Embryonic facial prominence (tissue), 1 donor: ENCODE data around the gene PPP4R4.

Source experiments
- DNase-seq: peaks from one replicate; pipeline ENCODE4 v3.0.0-alpha.2; 2016; ENCODE audit errors: extremely low spot score

The PPP4R4 gene

GRCh38 chr14:94173885-94174603 lies at the start of gene PPP4R4:
TSS of gene PPP4R4 (plus strand) at chr14:94174322. CDS start at chr14:94174466, 144 bp downstream.
- peak; percentile 69 for DNase-seq

GRCh38 chr14:94124582-94125377 lies 49.3 kb upstream of the PPP4R4 start:
- no peak for DNase-seq

GRCh38 chr14:94125659-94126418 lies 48.3 kb upstream of the PPP4R4 start:
- no peak for DNase-seq

DNA sequence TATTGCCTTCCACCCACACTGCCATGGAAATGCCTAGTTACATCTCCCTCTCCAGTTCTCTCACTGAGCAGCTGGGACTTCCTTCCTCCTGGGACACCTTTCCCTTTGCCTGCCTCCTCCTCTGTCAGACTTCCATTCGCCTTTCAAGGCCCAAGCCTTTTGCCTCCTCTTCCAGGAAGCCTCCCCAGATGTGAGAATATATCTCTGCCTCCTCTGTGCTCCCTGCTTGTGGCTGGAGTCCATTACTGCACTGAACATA lies 47.8 kb upstream of the PPP4R4 start:
- DNase-seq: no peak

DNA sequence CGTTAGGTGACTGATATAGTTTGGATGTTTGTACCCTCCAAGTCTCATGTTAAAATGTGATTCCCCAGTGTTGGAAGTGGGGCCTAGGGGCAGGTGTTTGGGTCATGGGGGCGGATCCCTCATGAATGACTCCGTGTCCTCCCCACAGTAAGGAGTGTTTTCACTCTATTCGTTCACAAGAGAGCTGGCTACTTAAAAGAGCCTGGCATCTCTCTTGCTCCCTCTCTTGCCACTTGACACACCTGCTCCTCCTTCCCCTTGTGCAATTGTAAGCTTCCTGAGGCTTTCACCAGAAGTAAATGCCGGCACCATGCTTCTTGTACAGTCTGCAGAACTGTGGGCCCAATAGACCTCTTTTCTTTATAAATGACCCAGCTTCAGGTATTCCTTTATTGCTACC lies 47.3 kb upstream of the PPP4R4 start:
- DNase-seq: no peak

DNA sequence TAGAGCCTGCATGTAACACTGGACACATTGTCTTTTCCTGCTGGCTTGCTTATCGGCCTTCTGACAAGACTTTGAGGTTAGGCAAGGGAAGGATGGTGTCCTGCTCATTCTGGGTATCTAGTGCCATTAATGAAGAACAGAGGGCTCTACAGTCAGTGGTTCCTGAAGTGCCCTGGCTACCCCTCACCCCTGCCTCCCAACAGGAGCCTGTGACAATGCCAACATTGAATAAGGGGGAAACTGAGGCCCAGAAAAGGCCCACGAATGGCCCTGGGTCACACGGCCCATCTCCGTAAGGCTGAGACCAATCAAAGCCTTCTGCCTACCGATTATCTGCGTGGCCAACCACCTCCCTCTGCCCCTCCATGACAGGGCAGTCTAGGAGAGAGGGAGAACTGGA lies 46.8 kb upstream of the PPP4R4 start:
- DNase-seq: no peak

DNA sequence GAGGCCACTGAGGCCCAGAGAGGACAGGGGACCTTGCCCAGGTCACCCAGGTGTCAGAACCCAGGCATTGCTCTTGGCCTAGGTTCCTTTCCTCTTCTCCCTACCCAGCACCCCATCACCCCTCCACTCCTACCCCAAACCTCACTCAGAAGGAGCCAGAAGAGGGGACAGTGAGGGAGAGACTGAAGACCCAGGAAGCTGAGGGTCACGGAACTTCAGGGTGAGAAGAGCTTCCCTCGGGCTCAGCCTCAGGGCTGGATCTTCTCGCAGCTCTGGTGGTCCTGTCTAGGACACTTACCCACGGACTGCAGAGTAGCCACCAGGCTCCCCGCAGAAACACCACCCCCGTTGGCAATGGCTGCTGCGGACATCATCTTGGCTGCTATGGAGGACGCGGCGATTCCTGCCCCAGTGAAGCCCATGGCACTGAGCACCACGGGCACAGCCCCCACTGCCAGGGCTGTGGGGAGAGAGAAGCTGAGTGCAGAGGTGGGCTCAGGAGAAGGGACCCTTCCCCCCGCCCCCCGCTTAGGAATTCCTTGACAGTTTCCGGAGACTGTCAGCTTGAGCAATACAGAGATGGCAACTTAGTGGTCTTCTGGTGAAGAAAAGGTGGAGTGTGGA lies 45.8 kb upstream of the PPP4R4 start:
- DNase-seq: no peak

- DNase-seq: peak; percentile 36
Measured at GRCh38 chr14:94129111-94129757, 44.9 kb upstream of the PPP4R4 start, which contains the start of gene IFI27L2. TSS of gene IFI27L2 (minus strand) at chr14:94129604. CDS start at chr14:94129564, 40 bp downstream.

GRCh38 chr14:94129758-94130414 lies 44.2 kb upstream of the PPP4R4 start:
- no peak for DNase-seq

GRCh38 chr14:94132285-94132887 lies 41.7 kb upstream of the PPP4R4 start:
- peak; percentile 43 for DNase-seq

DNA sequence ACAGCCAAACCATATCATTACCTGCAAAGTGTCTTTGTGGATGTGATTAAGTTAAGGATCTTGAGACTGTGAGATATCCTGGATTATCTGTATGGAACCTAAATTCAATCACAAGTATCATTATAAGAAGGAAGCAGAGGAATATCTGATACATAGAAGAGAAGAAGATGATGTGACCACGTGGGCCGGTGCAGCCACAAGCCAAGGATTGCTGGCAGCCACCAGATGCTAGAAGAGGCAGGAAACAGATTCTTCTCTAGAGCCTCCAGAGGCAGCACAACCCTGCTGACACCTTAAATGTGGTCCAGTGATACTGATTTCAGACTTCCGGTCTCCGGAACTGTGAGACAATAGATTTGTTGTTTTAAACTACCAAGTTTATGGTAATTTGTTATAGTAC lies 38.6 kb upstream of the PPP4R4 start:
- no peak for DNase-seq

GRCh38 chr14:94136575-94137331 lies 37.4 kb upstream of the PPP4R4 start:
- no peak for DNase-seq

- no peak for DNase-seq
Measured at GRCh38 chr14:94138251-94138650, 35.9 kb upstream of the PPP4R4 start.

- DNase-seq: no peak
Measured at GRCh38 chr14:94139006-94139405, 35.1 kb upstream of the PPP4R4 start.

- no peak for DNase-seq
Measured at GRCh38 chr14:94139421-94139820, 34.7 kb upstream of the PPP4R4 start.

DNA sequence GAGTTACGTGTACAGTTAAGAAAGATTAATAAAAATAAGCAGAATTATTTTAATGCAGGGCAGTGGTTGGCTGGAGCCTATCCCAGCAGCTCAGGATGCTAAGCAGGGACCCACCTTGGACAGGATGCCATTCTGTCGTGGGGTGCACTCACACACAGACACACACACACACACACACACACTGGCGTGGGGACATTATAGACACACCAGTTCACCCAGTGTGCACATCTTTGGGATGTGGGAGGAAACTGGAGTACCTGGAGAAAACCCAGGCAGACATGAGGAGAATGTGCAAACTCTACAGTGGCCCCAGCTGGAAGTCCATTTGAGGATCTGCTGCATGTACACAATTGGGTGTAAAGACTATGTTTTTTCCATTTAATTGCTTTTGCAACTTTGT lies 31.9 kb upstream of the PPP4R4 start:
- DNase-seq: no peak

DNA sequence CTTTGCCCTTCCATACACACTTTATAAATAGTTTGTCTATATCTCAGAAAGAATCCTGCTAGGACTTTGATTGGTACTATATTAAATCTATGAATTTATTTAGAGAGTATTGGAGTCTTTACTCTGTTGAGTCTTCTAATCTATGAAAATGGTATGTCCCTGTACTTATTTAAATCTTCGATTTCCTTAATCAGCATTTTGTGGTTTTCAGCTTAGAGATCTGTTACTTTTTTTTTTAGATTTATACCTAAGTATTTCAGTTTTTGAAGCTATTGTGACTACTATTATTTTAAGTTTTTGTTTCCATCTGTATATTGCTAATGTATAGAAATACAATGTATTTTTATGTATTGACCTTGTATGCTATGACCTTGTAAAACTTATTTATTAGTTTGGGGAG lies 31.3 kb upstream of the PPP4R4 start:
- DNase-seq: no peak

GRCh38 chr14:94143239-94143638 lies 30.9 kb upstream of the PPP4R4 start:
- no peak for DNase-seq

DNA sequence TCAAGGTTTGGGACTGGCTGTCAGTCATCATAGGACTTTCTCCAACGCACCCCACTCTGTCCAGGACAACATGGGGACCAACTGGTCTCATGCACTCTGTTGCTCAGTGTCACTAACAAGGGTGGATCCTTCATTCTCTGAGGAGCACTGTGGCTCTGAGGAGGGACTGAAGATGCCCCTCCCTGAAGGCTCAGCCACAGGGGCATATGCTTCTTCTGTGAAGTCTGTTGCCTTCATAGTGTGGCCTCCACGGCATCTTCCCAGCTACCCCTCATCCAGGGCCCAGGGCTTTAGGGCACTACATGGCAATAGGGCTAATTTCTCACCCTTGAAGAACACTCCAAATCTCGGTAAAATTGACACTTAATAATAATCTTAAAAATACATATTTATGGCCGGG lies 30.4 kb upstream of the PPP4R4 start:
- no peak for DNase-seq

DNA sequence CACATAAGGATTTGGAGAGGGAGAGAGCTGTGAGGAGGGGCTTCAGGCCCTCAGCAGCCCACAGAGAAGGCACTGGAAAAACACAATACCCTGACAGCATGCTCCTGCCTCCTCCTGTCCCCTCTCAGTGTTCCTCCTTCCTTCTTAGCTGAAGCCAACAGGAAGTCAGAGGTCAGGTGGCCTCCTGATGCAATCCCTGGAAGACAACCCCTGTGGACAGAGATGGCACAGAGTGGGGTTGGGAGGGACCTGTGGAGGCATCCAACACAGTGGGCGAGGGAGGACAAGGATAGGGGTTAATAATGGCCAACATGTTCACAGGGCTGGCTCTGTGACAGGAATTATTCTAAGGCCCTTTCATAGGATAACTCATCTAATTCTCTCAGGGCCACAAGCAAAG lies 29.4 kb upstream of the PPP4R4 start:
- DNase-seq: no peak
